ENCODE results near the gene SMARCE1.

Gene SMARCE1

DNA sequence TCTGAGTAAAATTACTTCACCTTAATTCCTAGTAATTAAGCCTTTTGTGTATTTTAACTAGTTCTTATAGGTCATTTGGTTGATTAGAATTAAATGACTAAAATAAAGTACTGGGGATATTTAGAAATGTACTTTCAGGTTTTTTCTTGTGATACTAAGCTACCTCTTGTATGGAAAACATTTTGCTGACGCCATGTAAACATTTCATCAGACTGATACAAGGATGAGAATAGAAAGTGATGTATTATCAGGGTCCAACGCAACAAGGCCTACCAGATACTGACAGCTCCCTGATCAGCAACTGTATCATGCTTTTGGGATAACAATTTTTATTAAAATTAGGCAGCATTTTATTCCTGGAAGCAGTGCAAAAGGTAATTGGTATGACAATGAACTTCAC is 1.7 kb downstream of the SMARCE1 start:
- TF ChIP-seq, protein P1, sequence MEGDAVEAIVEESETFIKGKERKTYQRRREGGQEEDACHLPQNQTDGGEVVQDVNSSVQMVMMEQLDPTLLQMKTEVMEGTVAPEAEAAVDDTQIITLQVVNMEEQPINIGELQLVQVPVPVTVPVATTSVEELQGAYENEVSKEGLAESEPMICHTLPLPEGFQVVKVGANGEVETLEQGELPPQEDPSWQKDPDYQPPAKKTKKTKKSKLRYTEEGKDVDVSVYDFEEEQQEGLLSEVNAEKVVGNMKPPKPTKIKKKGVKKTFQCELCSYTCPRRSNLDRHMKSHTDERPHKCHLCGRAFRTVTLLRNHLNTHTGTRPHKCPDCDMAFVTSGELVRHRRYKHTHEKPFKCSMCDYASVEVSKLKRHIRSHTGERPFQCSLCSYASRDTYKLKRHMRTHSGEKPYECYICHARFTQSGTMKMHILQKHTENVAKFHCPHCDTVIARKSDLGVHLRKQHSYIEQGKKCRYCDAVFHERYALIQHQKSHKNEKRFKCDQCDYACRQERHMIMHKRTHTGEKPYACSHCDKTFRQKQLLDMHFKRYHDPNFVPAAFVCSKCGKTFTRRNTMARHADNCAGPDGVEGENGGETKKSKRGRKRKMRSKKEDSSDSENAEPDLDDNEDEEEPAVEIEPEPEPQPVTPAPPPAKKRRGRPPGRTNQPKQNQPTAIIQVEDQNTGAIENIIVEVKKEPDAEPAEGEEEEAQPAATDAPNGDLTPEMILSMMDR (IDR thresholded peaks at IDR 0.05; ENCODE audit: insufficient read depth, low read length, poor library complexity, severe bottlenecking) = no peak
- H3K36me3 ChIP-seq (ENCODE audit: control insufficient read depth, insufficient read depth, low read length) = peaks cover 2% of the 10 kb centered on the region
- no peak for DNase-seq (ENCODE audit: extremely low read depth, insufficient read length)
- no peak overlapping the region for H3K4me3 ChIP-seq (replicated peaks; ENCODE audit: low read depth, low read length)
- no peaks in the 10 kb centered on the region for H3K27me3 ChIP-seq (replicated peaks; ENCODE audit: control insufficient read depth, insufficient read depth, low read length)

DNA sequence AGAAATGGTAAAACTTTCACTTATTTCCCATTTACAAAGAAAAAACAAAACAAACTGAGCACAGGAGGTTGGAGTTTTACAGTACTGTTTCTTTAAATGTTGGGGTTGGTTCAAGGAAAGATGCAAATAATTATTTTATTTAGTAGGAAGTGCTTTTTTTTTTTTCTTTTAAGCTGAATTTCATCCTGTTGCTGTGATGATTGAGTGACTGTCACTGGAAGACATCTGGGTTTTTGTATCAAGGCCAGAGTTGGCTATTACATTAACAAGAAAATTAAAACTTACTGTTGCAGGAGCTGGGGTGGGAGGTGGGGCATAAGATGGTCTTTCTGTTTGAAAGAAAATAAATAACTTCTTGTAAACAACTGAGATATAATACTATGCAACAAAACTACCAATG is 2.3 kb downstream of the SMARCE1 start:
- no peak for DNase-seq (ENCODE audit: extremely low read depth, insufficient read length)
- Histone ChIP-seq H3K4me3 (replicated peaks; ENCODE audit: low read depth, low read length) (no peak overlapping the region), H3K27me3 (replicated peaks; ENCODE audit: control insufficient read depth, insufficient read depth, low read length) (no peaks in the 10 kb centered on the region), H3K36me3 (ENCODE audit: control insufficient read depth, insufficient read depth, low read length) (peaks cover 2% of the 10 kb centered on the region)
- TF ChIP-seq, protein P1 (IDR thresholded peaks at IDR 0.05; ENCODE audit: insufficient read depth, low read length, poor library complexity, severe bottlenecking) = no peak

DNA sequence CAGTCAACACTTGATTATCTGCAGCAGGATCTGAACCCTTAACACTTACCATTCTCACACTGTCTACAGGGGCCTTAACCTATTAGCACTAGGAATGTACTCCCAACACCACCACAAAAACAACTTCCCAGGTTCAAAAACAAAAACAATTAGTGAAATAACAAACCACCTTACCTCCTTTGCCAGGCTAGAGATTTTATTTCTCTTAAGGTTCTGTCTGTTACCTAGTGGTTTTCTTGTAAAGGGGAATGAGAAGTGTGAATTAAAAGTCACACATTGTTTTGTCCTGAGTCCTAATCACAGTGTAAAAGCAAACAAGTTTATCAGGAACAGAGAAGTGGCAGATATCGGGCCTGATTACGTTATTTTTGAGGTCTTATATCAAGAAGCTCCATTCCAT is 9.7 kb downstream of the SMARCE1 start:
- TF ChIP-seq, protein P1 (IDR thresholded peaks at IDR 0.05; ENCODE audit: insufficient read depth, low read length, poor library complexity, severe bottlenecking) = no peak
- H3K27me3 ChIP-seq (replicated peaks; ENCODE audit: control insufficient read depth, insufficient read depth, low read length) = no peaks in the 10 kb centered on the region
- no peak overlapping the region for H3K4me3 ChIP-seq (replicated peaks; ENCODE audit: low read depth, low read length)
- no peak for DNase-seq (ENCODE audit: extremely low read depth, insufficient read length)
- H3K36me3 ChIP-seq (ENCODE audit: control insufficient read depth, insufficient read depth, low read length) = peaks cover 11% of the 10 kb centered on the region

DNA sequence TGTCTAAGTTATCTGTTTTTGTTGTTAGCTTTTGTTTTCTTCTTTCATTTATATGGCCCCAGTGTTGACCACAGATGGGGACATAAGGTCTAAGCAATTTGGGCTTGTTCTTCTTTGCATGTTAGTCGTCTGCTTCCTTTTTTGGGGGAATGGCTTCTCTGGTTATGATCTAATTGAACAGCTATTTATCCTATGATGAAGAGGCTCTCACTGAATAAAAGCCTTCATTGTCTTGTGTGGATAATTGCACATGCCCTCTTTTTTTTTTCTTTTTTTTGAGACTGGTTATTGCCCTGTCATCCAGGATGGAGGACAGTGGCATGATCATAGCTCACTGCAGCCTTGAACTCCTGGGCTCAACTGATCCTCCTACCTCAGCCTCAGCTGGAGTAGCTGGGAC is 13.7 kb downstream of the SMARCE1 start:
- H3K36me3 ChIP-seq (ENCODE audit: control insufficient read depth, insufficient read depth, low read length) = peaks cover 14% of the 10 kb centered on the region
- TF ChIP-seq, protein P1 (IDR thresholded peaks at IDR 0.05; ENCODE audit: insufficient read depth, low read length, poor library complexity, severe bottlenecking) = no peak
- H3K4me3 ChIP-seq (replicated peaks; ENCODE audit: low read depth, low read length) = no peak overlapping the region
- DNase-seq (ENCODE audit: extremely low read depth, insufficient read length) = no peak
- H3K27me3 ChIP-seq (replicated peaks; ENCODE audit: control insufficient read depth, insufficient read depth, low read length) = no peaks in the 10 kb centered on the region

DNA sequence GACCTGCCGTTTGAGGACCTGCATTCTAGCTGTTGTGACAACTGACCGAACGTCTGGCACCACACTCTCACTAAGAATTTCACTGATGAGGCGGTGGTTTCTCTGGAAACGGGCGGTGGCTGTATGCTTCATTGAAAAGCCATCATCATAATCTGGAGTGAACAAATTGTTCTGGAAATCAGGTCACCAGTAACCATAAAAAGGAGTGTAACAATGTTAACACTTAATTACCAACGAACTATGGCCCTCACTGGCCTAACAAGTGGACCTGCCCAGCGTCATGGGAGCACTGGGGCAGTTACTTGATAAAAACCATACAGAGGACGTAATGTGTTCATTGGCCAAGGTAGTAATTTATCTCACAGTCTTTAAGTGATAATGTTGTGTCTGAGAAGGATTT is 15.4 kb downstream of the SMARCE1 start:
- Histone ChIP-seq H3K4me3 (replicated peaks; ENCODE audit: low read depth, low read length) (no peak overlapping the region), H3K27me3 (replicated peaks; ENCODE audit: control insufficient read depth, insufficient read depth, low read length) (no peaks in the 10 kb centered on the region), H3K36me3 (ENCODE audit: control insufficient read depth, insufficient read depth, low read length) (peaks cover 14% of the 10 kb centered on the region)
- DNase-seq (ENCODE audit: extremely low read depth, insufficient read length) = no peak
- TF ChIP-seq, protein P1 (IDR thresholded peaks at IDR 0.05; ENCODE audit: insufficient read depth, low read length, poor library complexity, severe bottlenecking) = no peak

DNA sequence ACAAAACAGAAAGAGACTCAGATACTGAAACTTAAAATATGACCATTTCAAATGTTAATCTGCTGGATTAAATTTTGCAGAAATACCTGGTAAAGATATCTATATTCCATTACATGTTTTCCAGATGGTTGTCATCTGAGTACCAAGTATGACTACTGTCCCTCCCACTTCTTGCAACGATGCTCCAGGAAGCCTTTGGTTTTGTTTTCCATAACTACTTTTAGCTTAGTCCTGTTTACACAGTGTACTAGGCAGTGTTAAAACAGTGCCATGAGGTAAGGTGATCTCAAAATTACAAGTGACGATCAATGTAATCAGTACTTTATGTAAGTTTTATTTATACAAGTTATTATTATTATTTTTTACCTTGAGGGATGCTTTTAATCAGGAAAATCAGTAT is 17.8 kb downstream of the SMARCE1 start:
- TF ChIP-seq, protein P1 (IDR thresholded peaks at IDR 0.05; ENCODE audit: insufficient read depth, low read length, poor library complexity, severe bottlenecking) = no peak
- DNase-seq (ENCODE audit: extremely low read depth, insufficient read length) = no peak
- Histone ChIP-seq H3K27me3 (replicated peaks; ENCODE audit: control insufficient read depth, insufficient read depth, low read length) (no peaks in the 10 kb centered on the region), H3K36me3 (ENCODE audit: control insufficient read depth, insufficient read depth, low read length) (peaks cover 9% of the 10 kb centered on the region), H3K4me3 (replicated peaks; ENCODE audit: low read depth, low read length) (no peak overlapping the region)
